Medulla oblongata (tissue), 1 donor: Measurements from ENCODE around the gene TGFB1.
"Not testable (repeated sequence)": the region's sequence is repeated elsewhere in the genome, so short reads cannot be mapped to it uniquely, and the experiment has no call there.

ENCODE experiments used
- DNase-seq: peaks from one replicate; pipeline ENCODE4 v3.0.0-alpha.2; 2015; ENCODE audit errors: extremely low spot score

TGFB1 gene

DNA sequence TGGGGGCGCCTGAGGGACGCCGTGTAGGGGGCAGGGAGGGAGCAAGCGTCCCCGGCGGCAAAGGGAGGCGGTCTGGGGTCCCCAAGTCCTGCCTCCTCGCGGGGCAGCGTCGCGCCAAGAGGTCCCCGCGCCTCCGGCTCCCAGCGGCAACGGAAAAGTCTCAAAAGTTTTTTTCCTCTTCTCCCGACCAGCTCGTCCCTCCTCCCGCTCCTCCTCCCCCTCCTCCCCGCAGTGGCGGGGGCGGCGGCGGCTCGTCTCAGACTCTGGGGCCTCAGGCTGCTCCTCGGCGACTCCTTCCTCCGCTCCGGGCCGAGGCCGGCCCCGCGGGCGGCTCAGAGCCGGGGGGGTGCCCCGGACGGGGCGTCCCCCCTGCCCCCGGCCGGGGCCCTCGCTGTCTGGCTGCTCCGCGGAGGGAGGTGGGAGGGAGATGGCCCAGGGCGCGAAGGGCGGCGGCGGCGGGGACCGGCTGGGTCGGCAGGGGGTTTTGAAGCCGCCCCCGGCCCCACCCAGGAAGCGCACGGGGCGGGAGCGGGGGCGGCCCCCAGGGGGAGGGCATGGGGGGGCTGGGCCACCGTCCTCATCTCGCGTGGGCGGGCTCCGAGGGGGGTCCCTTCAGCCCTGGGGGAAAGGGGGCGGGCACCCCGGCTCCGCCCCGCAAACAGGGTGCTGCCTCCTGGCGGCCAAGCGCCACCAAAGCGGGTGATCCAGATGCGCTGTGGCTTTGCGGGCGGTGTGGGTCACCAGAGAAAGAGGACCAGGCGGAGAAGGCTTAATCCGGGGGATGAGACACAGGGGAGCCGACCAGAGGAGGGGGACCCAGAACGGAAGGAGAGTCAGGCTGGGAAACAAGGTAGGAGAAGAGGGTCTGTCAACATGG is at the start of gene TGFB1:
Gene TGFB1 (minus strand): TSS at position 457 of the 877 bp plus-strand sequence. CDS start 878 bp downstream, outside the sequence.
- DNase-seq: peak; percentile 83

DNA sequence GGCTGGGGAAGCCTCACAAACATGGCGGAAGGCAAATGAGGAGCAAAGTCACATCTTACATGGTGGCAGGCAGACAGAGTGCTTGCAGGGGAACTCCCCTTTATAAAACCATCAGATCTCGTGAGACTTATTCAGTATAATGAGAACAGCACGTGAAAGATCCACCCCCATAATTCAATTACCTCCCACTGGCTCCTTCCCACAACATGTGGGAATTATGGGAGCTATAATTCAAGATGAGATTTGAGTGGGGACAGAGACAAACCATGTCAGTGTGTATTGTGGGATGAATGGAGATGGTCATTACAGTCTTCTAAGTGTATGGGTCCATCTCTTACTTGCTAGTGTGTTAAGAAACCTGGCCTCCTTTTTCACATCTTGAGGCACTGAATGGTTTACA is 48.3 kb upstream of the TGFB1 start:
- DNase-seq: no peak

DNA sequence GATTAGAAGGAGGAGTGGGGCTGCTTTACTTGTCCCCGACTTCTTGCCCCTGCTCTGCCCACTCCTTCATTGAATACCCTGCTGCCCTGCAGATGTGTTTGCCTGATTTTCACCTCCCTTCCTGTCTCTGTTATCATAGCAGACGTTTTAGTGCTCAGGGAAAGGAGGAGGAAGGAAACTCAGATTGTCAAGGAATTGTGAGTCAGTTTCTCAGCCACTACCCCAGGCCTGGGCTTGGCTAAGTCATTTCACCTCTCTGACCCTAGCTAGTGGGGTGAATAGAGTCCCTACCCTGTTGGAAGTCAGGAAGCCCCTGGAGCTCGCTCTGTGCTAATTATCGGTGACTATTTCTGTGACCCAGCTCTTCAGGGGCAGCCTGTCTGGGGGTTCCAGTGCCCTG is 47.8 kb upstream of the TGFB1 start:
- no peak for DNase-seq

DNA sequence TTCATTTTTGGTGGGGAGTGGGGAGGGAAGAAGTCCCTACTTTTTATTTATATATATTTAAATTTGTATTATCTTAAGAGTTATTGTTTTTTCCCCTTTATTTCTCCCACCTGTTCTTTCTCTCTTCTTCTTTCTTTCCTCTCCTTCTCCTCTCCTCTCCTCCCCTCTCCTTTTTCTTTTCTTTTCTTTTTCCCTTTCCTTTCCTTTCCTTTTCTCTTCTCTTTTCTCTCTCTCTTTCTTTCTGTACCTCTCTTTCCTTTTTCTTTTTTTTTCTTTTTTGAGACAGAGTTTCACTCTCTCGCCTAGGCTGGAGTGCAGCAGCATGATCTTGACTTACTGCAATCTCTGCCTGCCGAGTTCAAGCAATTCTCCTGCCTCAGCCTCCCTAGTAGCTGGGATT is 45.8 kb upstream of the TGFB1 start:
- no peak for DNase-seq

DNA sequence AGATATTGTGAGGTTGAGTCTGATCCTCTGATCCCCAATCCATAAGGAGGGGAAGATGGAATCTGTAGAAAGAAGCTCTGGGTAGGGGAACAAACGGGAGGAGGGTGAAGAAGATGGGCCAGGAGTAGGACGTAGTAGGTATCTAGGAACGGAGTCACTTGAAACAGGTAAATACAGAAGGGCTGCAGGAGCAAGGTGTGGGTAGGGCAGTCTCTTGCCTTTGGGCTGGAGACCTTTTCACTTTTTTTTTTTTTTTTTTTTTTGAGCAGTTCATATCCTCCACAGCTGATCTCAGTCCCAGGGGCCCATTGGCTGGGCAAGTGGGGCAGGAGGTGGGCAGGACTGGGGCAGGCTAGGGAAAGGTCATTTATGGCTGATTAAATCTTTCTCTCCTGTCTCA is 45.4 kb upstream of the TGFB1 start:
- DNase-seq: no peak

DNA sequence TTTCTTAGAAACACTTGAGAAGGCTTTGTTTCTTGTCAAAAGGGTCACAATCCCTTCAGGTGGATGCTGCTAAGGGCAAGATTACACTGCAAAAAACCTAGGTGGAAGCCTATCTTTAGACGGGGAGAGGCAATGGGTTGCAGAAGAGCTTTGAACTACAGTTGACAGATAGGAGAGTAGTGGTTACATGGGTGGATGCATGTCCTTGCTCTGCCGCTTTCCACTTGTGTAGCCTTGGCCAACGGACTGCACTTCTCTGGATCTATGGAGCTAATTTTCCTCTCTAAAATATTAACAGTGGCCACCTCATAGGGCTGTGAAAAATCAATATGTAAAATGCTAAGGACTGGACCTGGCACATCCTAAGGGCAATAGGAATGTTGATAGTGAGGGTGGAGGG is 44.9 kb upstream of the TGFB1 start:
- no peak for DNase-seq

DNA sequence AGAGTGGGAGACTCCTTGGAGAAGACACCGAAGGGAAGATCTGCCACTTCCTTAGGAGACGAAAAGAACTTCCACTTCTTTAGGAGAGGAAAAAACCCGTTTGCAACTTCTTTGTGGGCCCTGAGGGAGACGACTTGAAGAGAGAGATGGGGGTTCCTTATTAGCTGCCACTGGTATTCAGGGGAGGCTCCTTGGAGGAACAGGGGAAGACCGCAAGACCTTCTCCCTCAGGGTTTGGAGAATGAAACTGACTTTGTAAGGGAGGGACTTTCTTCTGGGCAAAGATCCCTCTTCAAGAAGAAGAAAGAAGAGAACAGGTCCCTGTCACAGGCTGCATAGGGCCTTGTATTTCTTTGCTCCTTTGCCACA is 44.3 kb upstream of the TGFB1 start:
- no peak for DNase-seq

DNA sequence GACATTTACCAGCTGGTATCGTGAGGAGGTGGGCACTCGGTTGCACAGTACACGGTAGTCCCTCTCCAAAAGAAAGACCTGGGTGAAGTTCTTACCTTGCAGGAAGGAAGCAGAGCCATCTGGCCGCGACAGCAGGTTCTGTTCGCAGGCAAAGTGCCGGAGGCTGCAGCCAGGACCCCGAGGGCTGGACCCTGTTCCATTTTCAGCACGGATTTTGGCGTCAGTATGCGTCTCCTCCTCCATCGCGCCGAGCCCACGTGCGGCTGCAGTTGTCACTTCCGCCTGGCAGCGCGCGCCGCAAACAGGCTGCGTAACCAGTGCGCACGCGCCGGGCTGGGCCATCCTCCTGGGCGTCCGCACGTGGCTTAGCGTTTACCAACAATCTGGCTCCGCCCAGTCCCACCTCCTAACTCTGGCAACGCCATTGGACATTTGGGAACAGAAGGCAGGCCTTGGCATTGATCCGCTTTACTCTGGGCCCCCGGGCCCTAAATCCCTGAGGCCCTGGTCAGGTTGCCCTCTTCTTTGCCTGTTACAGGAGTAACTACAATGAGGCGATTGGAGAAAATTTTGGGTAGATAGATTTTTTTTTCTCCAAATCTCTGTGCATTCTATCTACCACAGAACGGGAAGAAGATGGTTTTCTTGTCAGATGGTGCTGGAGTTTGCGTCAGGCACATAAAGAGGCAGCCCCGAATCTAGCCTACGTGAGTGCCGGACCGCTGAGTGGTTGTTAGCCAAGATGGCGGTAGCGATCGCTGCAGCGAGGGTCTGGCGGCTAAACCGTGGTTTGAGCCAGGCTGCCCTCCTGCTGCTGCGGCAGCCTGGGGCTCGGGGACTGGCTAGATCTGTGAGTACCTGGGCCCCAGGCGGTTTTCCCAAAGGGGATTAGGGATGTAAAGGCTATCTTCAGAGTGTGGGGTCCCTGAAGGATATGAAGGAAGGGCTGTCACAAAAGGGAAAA is 43.6 kb upstream of the TGFB1 start, which contains the start of the genes BCKDHA and EXOSC5:
Gene BCKDHA (plus strand): TSS at position 733 of the 964 bp plus-strand sequence. CDS start 10 bp downstream, at position 743.
Gene EXOSC5 (minus strand): TSS at position 274 of the 964 bp plus-strand sequence. CDS start 31 bp downstream, at position 243.
- DNase-seq: peak; percentile 100

DNA sequence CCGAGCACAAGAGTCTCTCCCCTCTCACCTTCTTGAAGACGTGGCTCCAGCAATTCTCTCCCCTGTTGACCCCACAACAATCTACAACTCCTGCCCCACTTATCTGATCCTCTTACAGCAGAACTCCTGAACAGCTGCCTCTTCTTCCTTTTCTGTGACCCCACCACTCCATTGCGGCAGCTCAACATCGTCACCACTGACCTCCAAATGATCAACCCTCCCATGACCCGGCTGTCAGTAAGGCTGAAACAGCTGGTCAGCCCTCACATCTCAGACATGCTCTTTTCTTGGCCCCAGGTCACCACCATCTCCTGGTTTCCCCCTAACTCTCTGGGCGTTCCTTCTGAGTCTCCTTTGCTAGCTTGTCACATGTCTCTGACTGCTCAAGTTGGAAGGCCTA is 41.6 kb upstream of the TGFB1 start:
- DNase-seq: no peak

DNA sequence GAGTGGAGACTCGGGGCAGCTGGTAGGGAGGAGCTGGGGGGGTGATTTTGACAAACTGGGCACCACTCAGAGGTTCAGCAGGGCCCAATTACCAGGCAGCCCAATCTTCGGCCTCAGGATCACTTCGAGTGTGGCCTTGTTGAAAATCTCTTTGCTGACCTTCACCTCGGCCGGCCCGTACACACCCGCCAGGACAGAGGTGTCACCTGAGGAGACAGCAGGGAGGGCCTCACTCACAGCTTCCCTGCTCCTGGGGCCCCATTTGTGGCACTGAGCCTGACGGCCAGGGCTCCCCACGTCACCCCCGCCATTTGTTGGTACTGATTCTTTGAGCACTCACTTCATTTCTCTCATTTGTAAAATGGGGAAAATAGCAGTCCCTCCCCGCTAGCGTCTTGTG is 39.1 kb upstream of the TGFB1 start:
- DNase-seq: no peak

DNA sequence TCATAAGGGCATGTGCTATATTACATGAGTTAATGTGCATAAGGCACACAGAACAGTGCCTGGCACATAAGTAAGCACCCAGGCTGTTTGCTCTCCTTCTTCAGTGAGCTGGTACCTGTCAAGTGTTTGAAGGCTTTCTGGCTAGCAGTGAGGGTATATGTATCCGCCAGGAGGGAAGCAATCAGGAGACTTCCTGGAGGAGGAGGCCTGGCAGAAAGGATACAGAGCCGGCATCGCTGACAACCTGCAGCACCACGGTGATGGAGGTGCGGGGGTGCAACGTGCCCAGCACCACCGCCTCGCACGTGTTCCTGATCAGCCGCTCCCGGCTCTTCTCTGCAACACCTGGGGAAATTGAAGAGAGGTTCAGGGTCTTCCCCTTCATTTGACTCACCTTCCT is 37.9 kb upstream of the TGFB1 start:
- no peak for DNase-seq

DNA sequence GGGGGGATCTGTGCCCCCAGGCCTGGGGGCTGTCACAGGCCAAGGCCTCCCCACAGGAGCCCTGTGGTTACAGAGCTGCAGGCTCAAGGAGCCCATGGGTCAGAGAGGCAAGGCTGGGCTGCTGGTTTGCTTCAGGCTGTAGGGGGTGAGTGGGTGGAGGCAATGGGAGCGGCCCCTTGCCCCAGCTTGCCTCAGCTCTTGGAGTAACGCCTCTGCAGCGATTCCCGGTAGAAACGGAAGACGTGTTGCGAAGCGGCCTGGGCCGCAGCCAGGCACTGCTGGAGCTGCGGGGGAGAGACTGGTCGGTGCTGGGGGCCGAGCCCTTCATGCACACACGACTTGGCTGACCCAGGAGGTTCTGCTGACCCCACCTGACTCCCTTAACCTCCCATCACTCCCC is 32.7 kb upstream of the TGFB1 start:
- DNase-seq: no peak

DNA sequence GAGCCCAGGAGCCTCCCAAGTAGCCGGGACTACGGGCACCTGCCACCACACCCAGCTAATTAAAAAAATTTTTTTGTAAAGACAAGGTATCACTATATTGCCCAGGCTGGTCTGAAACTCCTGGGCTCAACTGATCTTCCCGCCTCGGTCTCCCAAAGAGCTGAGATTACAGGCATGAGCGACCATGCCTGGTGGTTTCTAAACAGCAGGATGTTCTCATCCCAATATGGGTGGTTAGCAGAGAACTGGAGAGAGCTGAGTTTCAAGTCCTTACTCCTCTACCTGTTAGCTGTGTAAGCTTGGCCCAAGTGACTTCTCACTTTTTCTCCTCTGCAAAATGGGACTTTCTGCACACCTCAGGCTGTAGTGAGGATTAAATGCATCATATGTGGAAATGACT is 30.6 kb upstream of the TGFB1 start:
- DNase-seq: no peak

DNA sequence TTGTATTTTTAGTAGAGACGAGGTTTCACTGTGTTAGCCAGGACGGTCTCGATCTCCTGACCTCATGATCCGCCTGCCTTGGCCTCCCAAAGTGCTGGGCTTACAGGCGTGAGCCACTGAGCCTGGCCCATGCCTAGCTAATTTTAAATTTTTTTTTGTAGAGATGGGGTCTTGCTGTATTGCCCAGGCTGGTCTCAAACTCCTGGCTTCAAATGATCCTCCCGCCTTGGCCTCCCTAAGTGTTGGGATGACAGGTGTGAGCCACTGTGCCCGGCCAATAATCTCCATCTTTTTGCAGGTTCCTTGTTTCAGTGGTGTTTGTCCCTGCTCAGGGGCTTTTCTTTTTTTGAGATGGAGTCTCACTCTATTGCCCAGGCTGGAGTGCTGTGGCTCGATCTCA is 27.8 kb upstream of the TGFB1 start:
- DNase-seq: not testable (repeated sequence)

DNA sequence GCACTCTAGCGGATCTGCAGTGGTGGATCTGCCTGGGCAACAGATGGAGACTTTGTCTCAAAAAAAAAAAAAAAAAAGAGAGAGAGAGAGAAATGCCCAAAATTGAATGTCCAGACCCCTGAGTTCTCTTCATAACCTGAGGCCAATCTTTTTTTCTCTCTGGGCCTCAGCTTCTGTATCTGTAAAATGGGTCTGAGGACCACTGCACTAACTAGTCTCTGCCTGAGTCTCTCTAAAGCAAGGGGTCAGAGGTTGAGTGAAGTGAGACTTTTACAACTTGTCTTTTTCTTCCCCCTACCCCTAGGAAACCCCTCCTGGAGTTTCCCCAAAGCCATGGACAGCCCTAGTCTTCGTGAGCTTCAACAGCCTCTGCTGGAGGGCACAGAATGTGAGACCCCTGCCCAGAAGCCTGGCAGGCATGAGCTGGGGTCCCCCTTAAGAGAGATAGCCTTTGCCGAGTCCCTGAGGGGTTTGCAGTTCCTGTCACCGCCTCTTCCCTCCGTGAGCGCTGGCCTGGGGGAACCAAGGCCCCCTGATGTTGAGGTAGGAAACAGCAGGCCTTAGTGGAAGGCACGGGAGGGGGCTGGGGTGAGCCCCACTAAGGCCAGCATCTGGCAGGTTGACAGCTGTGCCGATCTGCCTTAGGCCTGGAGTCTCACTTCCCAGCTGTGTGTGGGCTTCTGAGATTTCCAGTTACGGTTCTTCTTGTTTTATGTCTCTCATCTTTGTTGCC is 24.4 kb upstream of the TGFB1 start:
- DNase-seq: no peak

DNA sequence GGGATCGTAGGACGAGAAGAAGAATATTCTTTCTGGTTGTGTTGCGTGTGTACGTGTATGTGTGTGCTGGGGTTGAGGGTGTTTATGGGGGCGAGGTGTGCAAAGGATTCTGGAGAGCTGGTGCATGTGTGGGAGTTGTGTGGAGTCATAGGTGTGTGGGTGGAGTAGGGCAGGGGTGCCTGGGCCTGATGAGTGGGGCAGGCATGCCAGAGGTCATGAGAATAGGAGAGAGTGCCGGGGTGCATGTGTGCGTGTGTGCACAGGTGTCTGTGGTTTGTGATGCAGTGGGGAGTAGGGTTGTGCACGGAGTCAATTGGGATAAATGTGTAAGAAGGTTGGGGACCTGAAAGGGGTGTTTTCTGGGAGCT is 23.3 kb upstream of the TGFB1 start:
- no peak for DNase-seq

DNA sequence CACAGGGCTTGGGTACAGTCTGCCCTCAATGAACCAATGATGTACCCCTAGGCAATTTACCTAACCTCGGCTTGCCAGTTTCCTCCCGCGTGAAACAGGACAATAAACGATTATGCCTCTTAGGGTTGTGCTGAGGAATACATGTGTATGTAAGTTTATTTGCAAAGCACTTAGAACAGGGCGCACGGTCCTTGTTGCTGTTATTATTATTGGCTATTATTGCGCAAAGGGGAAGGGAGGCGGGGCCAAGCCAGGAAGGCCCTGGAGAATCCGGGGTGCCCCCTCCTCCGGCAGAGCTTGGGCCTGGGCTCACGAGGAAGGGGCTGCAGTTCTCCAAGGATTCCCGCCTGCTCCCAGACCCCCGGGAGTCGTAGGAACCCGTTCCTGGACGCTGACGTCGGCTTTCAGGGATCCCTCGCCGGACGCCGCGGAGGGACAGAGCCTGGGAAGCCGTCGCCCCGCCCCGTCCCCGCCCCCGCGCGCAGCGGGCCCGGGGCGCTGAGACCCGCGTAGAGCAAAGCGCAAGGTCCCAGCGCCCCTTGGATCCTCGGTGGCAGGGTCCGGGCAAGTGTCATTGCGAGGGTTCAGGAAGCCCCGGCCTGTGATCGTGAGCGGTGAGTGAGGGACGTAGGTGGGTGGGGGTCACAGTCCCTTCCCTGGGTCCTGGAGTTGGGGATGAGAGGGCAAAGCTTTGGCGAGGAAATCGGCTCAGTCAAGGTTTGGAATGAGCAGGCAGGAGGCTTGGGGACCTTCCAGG is 22.7 kb upstream of the TGFB1 start, which contains the start of gene TMEM91:
Gene TMEM91 (plus strand): TSS at position 293 of the 757 bp plus-strand sequence. CDS start 1,777 bp downstream, outside the sequence.
- no peak for DNase-seq

DNA sequence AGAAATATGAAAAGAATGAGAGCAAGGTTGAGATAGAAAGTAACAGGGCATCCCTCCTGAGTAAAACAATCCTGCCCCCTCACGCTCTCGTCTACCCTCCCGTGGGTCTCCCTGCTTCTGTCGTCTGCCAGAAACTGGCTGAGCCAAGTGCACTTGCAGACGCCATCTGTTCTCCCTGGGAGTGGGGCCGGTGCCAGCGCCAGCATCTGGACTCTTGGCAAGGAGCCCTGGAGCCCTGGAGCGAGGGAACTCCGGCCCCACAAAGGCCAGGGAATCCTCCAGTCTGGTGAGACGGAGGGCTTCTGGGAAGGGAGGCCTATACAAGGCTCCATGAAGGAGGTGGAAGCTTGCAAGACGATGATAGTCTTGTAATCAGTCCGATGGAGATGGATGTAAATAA is 20.3 kb upstream of the TGFB1 start:
- DNase-seq: peak; percentile 79

DNA sequence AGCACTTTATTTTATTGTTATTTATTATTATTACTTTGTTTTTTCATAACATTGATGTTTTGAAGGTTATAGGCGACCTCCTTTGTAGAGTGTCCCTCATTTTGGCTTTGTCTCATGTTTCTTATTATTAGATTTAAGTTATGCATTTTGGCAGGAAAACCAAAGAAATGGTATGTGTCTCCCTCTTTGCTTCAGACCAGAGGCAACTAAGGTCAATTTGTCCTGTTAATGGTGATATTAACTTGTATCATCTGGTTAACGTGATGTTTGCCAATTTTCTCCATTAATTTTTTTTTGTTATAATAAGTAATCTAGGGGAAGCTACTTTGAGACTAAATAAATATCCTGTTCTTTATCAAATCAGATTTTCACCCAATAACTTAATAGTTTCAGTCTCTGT is 18.8 kb upstream of the TGFB1 start:
- no peak for DNase-seq

DNA sequence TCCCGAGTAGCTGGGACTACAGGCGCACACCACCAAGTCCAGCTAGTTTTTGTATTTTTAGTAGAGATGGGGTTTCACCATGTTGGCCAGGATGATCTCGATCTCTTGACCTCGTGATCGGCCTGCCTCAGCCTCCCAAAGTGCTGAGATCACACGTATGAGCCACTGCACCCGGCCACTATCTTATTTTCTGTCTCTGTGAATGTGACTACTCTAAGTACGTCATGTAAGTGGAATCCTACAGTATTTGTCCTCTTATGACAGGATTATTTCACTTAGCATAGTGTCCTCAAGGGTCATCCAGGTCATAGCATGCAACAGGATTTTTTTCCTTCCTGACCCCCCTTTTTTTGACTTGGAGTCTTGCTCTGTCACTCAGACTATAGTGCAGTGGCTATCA is 17.8 kb upstream of the TGFB1 start:
- no peak for DNase-seq

DNA sequence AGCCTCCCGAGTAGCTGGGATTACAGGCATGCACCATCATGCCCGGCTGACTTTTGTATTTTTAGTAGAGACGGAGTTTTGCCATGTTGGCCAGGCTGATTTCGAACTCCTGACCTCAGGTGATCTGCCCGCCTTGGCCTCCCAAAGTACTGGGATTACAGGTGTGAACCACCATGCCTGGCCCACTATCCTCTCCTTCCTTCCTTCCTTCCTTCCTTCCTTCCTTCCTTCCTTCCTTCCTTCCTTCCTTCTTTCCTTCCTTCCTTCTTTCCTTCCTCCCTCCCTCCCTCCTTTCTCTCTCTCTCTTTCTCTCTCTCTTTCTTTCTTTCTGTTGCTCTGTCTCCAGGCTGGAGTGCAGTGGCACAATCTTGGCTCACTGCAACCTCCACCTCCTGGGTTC is 17.4 kb upstream of the TGFB1 start:
- DNase-seq: not testable (repeated sequence)
